ENCODE results near the gene GDPD4.

GDPD4 gene

DNA sequence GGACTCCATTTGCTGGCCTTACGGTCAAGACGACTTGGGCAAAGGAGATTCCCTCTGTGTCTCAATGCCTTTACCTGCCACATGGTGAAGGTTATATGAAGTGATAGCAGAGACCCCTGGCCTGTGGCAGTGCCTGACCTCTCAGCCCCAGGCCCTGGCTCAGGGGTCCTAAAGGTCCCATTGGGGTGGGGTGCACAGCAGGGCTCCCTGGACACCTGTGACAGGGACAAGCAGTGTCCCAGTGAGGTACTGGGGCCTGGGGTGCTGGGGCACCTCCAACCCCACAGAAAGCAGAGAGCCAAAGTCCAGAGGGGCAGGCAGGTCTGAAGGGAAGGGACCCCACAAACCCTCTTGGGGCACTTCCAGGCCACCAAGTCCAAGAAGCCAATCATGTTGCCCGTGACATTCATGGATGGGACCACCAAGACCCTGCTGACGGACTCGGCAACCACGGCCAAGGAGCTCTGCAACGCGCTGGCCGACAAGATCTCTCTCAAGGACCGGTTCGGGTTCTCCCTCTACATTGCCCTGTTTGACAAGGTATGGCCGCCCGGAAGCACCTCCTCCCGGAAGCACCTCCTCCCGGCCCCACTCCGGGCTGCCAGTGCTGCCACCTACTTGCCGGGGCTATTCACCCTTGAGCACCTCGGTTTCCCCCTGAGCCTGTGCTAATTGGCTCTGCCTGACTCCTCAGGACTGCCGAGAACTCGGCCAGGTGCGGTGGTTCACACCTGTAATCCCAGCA is 111.0 kb downstream of the GDPD4 start:
- in situ Hi-C loops (cut with MboI; ENCODE audit: low pct_unique_long_range_greater_than_20kb, low sequenced_read_pairs, unreplicated experiment) = loop anchor here (10.0 kb wide), 1 partner anchor 364 kb away; no protein-coding TSS in a partner anchor
- TF ChIP-seq, protein P1, sequence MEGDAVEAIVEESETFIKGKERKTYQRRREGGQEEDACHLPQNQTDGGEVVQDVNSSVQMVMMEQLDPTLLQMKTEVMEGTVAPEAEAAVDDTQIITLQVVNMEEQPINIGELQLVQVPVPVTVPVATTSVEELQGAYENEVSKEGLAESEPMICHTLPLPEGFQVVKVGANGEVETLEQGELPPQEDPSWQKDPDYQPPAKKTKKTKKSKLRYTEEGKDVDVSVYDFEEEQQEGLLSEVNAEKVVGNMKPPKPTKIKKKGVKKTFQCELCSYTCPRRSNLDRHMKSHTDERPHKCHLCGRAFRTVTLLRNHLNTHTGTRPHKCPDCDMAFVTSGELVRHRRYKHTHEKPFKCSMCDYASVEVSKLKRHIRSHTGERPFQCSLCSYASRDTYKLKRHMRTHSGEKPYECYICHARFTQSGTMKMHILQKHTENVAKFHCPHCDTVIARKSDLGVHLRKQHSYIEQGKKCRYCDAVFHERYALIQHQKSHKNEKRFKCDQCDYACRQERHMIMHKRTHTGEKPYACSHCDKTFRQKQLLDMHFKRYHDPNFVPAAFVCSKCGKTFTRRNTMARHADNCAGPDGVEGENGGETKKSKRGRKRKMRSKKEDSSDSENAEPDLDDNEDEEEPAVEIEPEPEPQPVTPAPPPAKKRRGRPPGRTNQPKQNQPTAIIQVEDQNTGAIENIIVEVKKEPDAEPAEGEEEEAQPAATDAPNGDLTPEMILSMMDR (IDR thresholded peaks at IDR 0.05; ENCODE audit: extremely low read depth, insufficient read depth, missing control alignments) = no peak
- no peak for DNase-seq (ENCODE audit: low spot score)

DNA sequence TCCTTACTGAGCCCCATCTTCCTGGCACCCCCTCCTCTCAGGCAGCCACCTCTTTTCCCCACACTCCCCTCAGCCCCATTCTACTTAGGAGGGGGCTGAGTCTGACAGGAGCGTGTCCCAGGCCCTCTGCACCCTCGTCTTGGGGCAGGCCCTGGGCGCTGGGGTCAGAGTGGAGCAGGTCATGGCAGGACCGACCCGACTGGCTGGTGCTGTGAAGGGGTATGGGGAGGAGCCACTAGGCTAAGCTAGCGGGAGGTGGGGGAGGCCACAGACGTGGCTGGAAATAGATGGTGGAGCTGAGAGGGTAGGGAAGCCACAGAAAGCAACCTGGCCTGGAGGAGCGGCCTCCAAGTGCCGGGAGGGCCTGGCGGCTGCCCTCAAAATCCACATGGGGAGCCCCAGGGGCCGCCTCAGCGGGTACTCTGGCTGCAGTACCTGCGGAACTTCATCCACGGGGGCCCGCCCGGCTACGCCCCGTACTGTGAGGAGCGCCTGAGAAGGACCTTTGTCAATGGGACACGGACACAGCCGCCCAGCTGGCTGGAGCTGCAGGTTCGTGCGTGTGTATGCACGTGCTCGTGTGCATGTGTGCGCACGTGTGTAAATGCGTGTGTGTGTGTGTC is 111.8 kb downstream of the GDPD4 start:
- TF ChIP-seq, protein P1 (IDR thresholded peaks at IDR 0.05; ENCODE audit: extremely low read depth, insufficient read depth, missing control alignments) = no peak
- in situ Hi-C loops (cut with MboI; ENCODE audit: low pct_unique_long_range_greater_than_20kb, low sequenced_read_pairs, unreplicated experiment) = loop anchor here (10.0 kb wide), 1 partner anchor 365 kb away; no protein-coding TSS in a partner anchor
- DNase-seq (ENCODE audit: low spot score) = no peak

DNA sequence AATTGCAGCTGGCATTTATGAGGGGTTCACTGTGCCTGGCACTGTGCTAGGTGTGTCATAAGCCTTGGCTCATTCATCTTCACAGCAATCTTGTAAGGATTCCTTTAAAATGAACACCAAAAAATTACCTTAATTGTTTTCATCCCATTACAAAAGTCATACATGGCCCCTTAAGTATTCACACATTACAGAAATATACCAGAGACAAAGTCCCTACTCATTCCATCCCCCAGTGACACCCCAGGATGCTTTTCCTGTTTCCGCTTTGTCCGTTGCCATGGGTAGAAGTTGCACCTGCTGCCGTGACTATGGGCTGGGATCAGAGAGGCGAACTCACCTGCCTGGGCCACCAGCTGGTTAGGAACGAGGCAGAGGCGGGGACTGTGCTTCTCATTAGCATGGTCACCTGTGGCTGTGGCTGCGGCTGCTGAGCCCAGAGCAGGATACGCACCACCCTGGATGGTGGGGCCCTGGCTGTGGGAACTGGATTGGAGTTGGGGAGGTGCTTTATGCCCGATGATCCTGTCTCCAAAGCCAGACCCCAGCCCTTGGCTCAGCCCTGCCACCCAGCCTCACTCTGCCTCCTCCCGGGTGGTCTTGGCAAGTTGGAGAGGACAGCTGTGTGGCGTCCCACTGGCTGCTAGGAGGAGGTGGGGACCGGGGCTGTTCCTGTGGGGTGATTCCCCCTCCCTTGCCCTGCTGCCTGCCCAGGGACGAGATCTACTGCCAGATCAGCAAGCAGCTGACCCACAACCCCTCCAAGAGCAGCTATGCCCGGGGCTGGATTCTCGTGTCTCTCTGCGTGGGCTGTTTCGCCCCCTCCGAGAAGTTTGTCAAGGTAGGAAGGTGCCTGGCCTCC is 112.6 kb downstream of the GDPD4 start:
- in situ Hi-C loops (cut with MboI; ENCODE audit: low pct_unique_long_range_greater_than_20kb, low sequenced_read_pairs, unreplicated experiment) = no loop called here
- no peak for DNase-seq (ENCODE audit: low spot score)
- TF ChIP-seq, protein P1 (IDR thresholded peaks at IDR 0.05; ENCODE audit: extremely low read depth, insufficient read depth, missing control alignments) = no peak

DNA sequence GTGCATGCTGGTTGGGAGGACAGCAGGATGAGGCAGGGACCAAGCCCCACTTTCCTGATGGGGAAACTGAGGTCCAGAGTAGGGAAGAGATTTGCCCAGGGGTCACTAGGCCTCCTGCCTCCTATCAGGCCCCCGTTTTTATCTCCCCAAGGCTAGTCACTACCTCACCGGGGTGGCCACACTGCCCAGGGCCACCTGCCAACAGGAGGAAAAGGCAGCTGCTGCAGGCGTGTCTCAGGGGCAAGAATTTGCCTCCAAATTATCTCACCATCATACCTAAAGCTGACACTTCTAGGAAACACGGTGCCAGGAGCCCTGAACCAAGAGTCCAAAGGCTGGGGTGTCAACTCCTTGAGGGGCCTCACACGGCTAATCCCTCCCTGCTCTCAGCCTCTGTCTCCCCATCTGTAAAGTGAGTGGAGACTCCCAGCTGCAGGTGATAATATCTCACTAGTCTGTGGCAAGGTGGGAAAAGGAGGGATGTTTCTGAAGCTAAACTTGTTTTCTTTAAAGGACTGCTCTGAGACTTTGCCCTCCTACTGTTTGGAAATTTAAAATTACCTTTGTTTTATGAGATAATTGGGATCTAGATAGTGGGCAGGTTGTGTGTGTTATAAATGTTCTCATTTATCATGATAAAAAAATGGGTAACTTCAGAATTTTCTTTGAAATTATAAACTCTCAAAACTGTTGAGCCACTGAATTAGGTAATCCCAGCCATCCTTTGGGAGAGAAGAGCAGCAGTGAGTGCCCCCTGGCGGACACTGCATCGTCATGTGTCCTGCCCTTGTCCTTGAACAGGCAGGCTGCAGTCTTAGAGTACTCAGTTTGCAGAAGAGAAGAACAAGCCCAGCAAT is 113.5 kb downstream of the GDPD4 start:
- TF ChIP-seq, protein P1 (IDR thresholded peaks at IDR 0.05; ENCODE audit: extremely low read depth, insufficient read depth, missing control alignments) = peak; percentile 94
- peak; percentile 92 for DNase-seq (ENCODE audit: low spot score)
- in situ Hi-C loops (cut with MboI; ENCODE audit: low pct_unique_long_range_greater_than_20kb, low sequenced_read_pairs, unreplicated experiment) = no loop called here

DNA sequence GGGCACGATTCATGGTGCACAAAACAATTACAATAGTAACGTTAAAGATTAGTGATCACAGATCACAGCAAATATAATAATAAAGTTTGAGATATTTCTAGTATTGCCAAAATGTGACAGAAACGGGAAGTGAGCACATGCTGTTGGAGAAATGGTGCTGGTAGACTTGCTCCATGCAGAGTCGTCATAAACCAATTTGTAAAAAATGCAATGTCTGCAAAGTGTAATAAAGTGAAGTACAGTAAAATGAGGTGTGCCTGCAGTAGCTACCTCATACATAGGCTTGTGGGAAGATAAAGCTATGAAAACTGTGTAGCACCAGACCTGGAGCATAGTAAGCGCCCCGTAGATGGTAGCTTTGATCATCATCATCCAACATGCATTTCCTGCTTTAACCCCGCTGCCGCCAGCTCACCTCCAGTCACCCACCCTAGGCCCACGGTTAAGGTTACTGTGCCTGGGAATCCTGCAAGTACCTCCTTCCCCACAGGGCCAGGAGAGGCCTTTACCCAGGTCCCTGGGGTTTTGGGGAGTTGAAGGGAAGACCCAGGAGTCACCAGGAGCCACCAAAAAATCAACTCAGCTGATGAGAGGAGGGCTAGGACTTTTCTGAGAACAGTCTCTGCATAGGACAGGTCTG is 114.3 kb downstream of the GDPD4 start:
- TF ChIP-seq, protein P1 (IDR thresholded peaks at IDR 0.05; ENCODE audit: extremely low read depth, insufficient read depth, missing control alignments) = no peak
- in situ Hi-C loops (cut with MboI; ENCODE audit: low pct_unique_long_range_greater_than_20kb, low sequenced_read_pairs, unreplicated experiment) = no loop called here
- DNase-seq (ENCODE audit: low spot score) = no peak
